Breast epithelium (tissue), 3 donors: ENCODE results near the gene RPS19.

Experiments
- CTCF ChIP-seq, 3 donors: fragments of 450-650 bp; IDR thresholded peaks; one replicate each; pipeline ENCODE4 v1.5.1; 2016 to 2017; ENCODE audit warnings: antibody characterized with exemption in 3 of 3, mild to moderate bottlenecking in 3 of 3, moderate library complexity in 3 of 3
- POLR2A ChIP-seq: fragments of 450-650 bp; IDR thresholded peaks from one replicate; pipeline ENCODE4 v1.6.1; 2016; ENCODE audit warnings: antibody characterized with exemption, mild to moderate bottlenecking, moderate library complexity

- TF ChIP-seq CTCF (IDR thresholded peaks at IDR 0.05) (no peak), POLR2A (no peak)
These were observed 23.4 kb downstream of the RPS19 start for GRCh38 chr19:41883463-41883820.
